ENCODE data around the gene SDK1.

GRCh38 chr7:4216016-4216415, 915.0 kb downstream of the SDK1 start:
- TF ChIP-seq POLR2AphosphoS5 (IDR thresholded peaks at IDR 0.05; ENCODE audit: insufficient read depth, low read depth, low read length), result no peak
- TF ChIP-seq CTCF (IDR thresholded peaks at IDR 0.05; ENCODE audit: extremely low read depth in 1 of 2, insufficient read depth in 1 of 2, low read depth in 1 of 2, low read length in 2 of 2), result no peak
- TF ChIP-seq, protein P1, sequence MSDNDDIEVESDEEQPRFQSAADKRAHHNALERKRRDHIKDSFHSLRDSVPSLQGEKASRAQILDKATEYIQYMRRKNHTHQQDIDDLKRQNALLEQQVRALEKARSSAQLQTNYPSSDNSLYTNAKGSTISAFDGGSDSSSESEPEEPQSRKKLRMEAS (IDR thresholded peaks at IDR 0.05; ENCODE audit: insufficient read depth, insufficient read length), result no peak

All from endothelial cell of umbilical vein (primary cell).